Endothelial cell (in vitro differentiated cells): ENCODE results near the gene MAJIN. TPM values are rescaled to one million over a fixed set of nuclear protein-coding genes. Genes with fewer than 3 reads are reported as not detected.
"Not testable (repeated sequence)": the region's sequence is repeated elsewhere in the genome, so short reads cannot be mapped to it uniquely, and the experiment has no call there.

Experiments used
- DNase-seq: peaks from one replicate; pipeline ENCODE4 v3.0.0; 2021; ENCODE audit warnings: low spot score
- H3K27ac Mint-ChIP-seq: one replicate; pipeline ENCODE4 v1.8.0; 2021; ENCODE audit warnings: mixed read lengths, inconsistent platforms; ENCODE audit not compliant: unreplicated experiment
- H3K27me3 Mint-ChIP-seq: one replicate; pipeline ENCODE4 v1.8.0; 2021; ENCODE audit warnings: mild to moderate bottlenecking, moderate library complexity, mixed read lengths, inconsistent platforms; ENCODE audit not compliant: unreplicated experiment
- H3K36me3 Mint-ChIP-seq: one replicate; pipeline ENCODE4 v1.8.0; 2021; ENCODE audit warnings: mild to moderate bottlenecking, low read depth, mixed read lengths, inconsistent platforms; ENCODE audit not compliant: unreplicated experiment
- H3K4me1 Mint-ChIP-seq: one replicate; pipeline ENCODE4 v1.8.0; 2021; ENCODE audit warnings: mild to moderate bottlenecking, mixed read lengths, inconsistent platforms; ENCODE audit not compliant: unreplicated experiment
- H3K4me3 Mint-ChIP-seq: one replicate; pipeline ENCODE4 v1.8.0; 2021; ENCODE audit warnings: mild to moderate bottlenecking, mixed read lengths, inconsistent platforms; ENCODE audit not compliant: unreplicated experiment
- H3K9me3 Mint-ChIP-seq: one replicate; pipeline ENCODE4 v1.8.0; 2021; ENCODE audit warnings: mixed read lengths, inconsistent platforms; ENCODE audit not compliant: unreplicated experiment
- CTCF ChIP-seq: fragments of 200-600 bp; sonication (generic); IDR thresholded peaks from one replicate; pipeline ENCODE4 v1.5.0; 2021; ENCODE audit warnings: antibody characterized with exemption; ENCODE audit not compliant: unreplicated experiment
- total RNA-seq: library from RNA; stranded (reverse); fragmentation: NEBNext Ultra II Directional; extraction: Animal tissue kit (Norgen Biotek cat#: 25700); gene quantifications from one replicate; pipeline ENCODE4 v1.2.1, GENCODE V29; 2021; ENCODE audit not compliant: unreplicated experiment

Gene MAJIN
- total RNA-seq, 1 donor from 2014 or later = not detected

GRCh38 chr11:64996327-64996709 is 24.4 kb upstream of the MAJIN start:
- H3K9me3 Mint-ChIP-seq = no peaks in the 10 kb centered on the region
- peaks cover 4% of the 10 kb centered on the region for H3K27me3 Mint-ChIP-seq
- DNase-seq = no peak
- no peak overlapping the region for H3K4me3 Mint-ChIP-seq
- no peaks in the 10 kb centered on the region for H3K36me3 Mint-ChIP-seq
- peaks cover 7% of the 10 kb centered on the region for H3K4me1 Mint-ChIP-seq
- TF ChIP-seq CTCF = no peak
- no peak overlapping the region for H3K27ac Mint-ChIP-seq

GRCh38 chr11:64994318-64994717 is 22.4 kb upstream of the MAJIN start:
- H3K27me3 Mint-ChIP-seq = peaks cover 4% of the 10 kb centered on the region
- DNase-seq = no peak
- TF ChIP-seq CTCF = no peak
- H3K36me3 Mint-ChIP-seq = no peaks in the 10 kb centered on the region
- H3K9me3 Mint-ChIP-seq = no peaks in the 10 kb centered on the region
- H3K4me1 Mint-ChIP-seq = peaks cover 20% of the 10 kb centered on the region
- no peak overlapping the region for H3K4me3 Mint-ChIP-seq
- no peak overlapping the region for H3K27ac Mint-ChIP-seq

GRCh38 chr11:64990222-64990923 is 18.5 kb upstream of the MAJIN start:
- no peak for TF ChIP-seq CTCF
- Mint-ChIP-seq H3K4me1 (peaks cover 22% of the 10 kb centered on the region), H3K36me3 (no peaks in the 10 kb centered on the region), H3K27me3 (peaks cover 1% of the 10 kb centered on the region), H3K4me3 (peak overlapping the region; percentile 39), H3K27ac (peak overlapping the region; percentile 59), H3K9me3 (no peaks in the 10 kb centered on the region)
- DNase-seq = peak; percentile 61

- Mint-ChIP-seq H3K27ac (no peak overlapping the region), H3K9me3 (no peaks in the 10 kb centered on the region), H3K4me1 (peaks cover 22% of the 10 kb centered on the region), H3K4me3 (no peak overlapping the region), H3K36me3 (no peaks in the 10 kb centered on the region), H3K27me3 (peaks cover 4% of the 10 kb centered on the region)
- DNase-seq = no peak
- TF ChIP-seq CTCF = no peak
These were observed 17.5 kb upstream of the MAJIN start for GRCh38 chr11:64989416-64989815.

- Mint-ChIP-seq H3K4me3 (no peak overlapping the region), H3K27ac (no peak overlapping the region), H3K27me3 (peaks cover 2% of the 10 kb centered on the region), H3K36me3 (no peaks in the 10 kb centered on the region), H3K4me1 (peaks cover 22% of the 10 kb centered on the region), H3K9me3 (no peaks in the 10 kb centered on the region)
- no peak for TF ChIP-seq CTCF
- DNase-seq = no peak
These were observed 16.3 kb upstream of the MAJIN start for GRCh38 chr11:64987998-64988854.

GRCh38 chr11:64983339-64983738 is 11.4 kb upstream of the MAJIN start:
- H3K4me3 Mint-ChIP-seq, H3K9me3 Mint-ChIP-seq, H3K36me3 Mint-ChIP-seq, H3K27me3 Mint-ChIP-seq, DNase-seq, H3K4me1 Mint-ChIP-seq, H3K27ac Mint-ChIP-seq: not testable (repeated sequence)
